HG02981 (cell line): Measurements from ENCODE around the gene TGM3.

Source experiments
- ATAC-seq: cut with Tn5 transposase; IDR thresholded peaks from one replicate; pipeline ENCODE4 v1.9.1; 2021; ENCODE audit warnings: mild to moderate bottlenecking, moderate library complexity; ENCODE audit not compliant: unreplicated experiment

The TGM3 gene

DNA sequence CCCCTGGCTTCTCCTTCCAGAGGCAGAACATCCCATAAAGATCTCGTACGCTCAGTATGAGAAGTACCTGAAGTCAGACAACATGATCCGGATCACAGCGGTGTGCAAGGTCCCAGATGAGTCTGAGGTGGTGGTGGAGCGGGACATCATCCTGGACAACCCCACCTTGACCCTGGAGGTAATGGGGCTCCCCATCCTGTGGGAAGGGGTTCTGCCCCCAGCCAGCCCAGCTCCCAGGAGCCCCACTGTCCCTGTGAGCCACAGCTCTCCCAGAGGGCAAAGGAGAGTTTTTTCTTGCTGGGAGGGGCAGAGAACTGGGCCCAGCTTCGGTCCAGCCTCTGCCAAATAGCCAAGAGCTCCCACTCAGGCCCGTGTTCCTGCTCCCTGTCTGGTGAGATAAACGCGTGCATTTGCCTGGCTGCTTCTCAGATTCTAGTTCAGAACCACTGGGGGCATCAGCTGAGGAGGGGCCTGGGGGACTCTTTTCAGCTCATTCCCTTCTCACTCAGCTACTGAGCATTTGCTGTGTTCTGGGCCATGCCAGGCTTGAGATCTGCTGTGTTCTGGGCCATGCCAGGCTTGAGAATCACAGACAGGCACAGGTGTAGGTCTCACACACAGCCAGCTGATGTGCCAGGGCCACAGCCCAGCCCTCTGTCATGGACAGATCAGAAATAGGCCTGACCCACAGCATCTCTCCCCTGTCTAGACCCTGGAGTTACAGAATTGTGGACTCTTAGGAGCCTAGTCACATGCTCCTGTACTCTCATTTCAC lies 39.5 kb downstream of the TGM3 start:
- no peak for ATAC-seq

DNA sequence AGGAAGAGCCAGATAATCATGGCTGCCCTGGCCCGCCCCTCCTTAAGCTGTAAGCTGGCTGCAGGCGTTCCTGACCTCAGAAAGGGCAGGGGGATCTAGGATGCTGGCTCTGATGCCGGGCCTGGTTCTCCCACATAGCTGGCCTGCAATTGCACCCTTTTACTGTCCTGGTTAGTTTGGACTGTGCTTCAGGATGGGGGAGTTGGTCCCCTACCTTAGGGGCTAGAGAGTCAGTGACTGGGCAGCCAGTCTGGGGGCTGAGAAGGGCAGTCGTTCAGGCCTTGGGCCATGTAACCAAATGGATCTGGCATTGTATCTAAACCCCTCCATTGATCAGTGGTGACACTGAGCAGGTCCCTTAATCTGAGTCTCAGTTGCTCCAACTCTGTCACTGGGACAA lies 40.7 kb downstream of the TGM3 start:
- no peak for ATAC-seq

DNA sequence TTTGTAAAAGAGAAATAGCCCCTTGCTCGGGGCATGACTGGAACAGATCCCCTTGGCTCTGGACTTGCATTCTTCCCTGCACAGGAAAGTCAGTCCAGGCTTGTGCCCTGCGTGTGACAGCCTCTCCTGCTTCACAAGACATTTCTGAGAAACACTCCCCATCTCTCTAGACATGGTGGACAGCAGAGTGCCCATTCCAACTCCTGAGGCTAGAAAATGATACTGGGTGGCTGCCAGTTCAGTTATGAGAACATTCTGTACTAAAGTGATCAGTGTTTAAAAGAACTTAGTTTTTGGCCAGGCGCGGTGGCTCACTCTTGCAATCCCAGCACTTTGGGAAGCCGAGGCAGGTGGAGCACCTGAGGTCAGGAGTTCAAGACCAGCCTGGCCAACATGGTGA lies 41.3 kb downstream of the TGM3 start:
- ATAC-seq = no peak

DNA sequence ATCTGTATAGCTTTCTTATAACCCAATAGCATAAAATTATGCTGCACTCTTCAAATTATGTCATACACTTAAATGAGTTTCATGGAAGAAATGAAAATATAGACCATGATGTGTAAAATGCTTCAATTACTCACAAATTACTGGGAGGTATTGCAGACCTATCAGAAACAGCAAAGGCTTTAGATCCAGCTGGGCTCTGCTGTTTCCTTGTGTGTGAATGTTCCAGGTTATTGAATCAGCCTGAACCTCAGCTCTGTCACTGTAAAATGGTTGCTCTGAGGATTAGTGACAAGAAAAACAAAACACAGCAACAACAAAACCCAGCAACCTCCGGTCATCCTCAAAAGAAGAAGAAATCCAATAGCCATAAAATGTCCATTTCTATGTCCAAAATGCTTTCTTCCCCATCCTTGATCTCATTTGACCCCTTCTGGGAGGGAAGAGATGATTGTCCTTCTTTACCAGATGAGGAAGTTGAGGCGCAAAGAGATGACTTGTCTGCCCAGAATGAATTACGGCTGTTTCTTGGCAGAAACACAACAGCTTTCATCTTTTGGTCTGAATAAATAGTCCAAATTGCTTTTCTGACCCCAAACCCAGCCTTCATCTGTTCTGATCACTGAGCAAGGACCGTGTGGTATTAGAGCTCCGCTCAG lies 42.7 kb downstream of the TGM3 start:
- ATAC-seq = no peak

DNA sequence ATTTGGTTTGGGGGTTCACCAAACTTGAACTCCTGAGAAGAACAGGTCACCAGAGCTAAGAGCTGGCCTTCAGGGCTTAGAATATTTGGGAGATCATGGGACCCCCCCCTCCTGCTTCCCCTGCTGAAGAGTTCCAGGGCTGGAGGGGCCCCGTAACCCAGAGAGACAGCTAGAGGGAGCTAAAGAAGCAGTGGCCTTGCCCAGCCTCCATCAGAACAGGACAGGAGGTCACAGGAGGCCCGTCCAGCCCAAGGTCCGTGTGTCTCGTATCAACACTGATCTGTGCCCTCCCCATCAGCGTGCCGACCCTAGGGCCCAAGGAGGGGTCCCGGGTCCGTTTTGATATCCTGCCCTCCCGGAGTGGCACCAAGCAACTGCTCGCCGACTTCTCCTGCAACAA lies 44.3 kb downstream of the TGM3 start:
- ATAC-seq = no peak

DNA sequence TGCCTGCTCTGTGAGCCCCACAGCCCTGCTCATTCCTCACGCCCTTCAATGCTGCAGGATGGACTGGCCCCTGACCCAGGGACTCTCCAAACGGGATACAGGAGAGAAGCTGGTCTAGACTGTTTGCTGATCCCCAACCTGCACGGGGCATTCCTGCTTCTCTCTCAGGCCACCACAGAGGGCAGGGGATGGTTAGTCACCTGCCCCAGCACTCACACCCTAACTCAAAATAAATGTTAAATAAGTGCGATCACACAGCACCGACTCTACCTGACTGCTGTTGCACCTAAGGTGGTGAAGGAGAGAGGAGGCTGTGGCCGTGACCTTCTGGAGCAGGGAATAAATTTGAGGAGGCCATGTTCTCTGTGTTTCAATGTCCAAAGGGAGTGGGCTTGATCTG lies 45.0 kb downstream of the TGM3 start:
- ATAC-seq = no peak

DNA sequence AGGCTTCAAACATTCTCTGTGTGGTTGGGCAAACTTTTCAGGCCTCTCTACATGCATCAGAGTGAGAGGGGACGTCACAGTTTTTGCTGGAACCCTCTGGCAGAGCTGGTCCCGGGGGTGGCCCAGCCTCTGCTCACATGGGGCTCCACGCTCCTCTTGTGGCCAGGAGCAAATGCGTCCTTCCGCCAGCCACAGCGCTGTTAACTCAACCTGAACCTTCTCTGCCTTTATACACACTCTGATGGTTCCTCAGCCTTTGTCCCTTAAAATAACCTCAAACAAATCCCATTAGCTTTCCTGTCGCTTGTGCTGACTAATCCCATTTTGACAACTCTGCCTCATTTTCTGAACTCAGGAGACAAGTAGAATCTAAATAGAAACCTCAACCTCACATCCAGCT lies 45.5 kb downstream of the TGM3 start:
- no peak for ATAC-seq

DNA sequence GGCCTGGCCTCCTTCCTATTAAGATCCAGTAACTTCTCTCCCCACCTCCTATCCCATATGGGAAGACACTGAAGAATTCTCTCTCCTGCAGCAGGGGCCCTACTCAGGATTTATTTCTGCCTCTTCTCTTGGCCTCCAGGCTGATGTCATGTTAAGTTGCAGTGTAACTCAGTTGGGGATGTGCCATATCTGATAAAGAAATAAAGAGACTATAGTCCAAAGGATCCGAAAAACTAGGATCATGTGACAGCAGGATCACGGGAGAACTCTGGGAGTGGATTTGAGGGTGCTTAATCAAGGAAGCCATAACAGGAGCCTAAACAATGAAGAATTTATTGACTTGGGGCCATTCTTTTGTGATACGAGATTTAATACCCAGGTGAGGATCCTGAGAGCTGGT lies 46.4 kb downstream of the TGM3 start:
- ATAC-seq = no peak

DNA sequence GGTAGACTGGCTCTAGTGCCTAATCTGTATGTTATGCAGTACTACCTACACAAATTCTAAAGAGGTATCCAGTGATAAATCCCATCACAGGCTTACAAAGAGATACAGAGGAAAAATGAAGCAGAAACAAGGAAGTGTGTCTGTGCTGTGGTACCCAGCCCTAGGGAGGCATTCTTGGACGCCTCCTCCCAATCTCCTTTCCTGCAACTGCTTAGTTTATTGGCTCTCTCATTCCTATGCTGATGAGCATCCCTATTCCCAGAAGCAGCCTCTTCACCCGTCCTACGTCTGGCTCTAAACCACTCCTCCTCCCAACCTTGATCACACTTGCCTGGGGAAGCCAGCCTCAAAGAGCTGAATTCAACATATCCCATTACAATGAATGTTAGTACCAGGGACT lies 50.4 kb downstream of the TGM3 start:
- no peak for ATAC-seq

DNA sequence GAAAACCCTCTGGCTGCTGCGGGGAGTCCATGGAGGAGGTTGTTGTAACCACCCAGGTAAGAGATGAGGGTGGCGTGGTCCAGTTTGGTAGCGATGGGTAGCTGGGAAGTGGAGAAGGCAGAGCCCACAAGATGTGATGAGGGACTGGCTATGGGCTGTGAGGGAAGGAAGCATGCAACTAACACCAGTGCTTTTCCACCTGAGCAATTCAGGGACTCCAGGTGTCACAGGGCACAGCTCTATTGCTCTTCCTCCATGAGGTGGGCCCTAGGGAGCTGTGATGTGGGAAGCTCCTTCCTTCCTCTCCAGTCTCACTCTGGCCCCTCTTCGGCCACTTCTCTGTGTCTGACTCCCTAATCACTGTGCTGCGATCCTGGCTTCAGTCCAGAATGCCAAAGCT lies 52.5 kb downstream of the TGM3 start:
- ATAC-seq = no peak

DNA sequence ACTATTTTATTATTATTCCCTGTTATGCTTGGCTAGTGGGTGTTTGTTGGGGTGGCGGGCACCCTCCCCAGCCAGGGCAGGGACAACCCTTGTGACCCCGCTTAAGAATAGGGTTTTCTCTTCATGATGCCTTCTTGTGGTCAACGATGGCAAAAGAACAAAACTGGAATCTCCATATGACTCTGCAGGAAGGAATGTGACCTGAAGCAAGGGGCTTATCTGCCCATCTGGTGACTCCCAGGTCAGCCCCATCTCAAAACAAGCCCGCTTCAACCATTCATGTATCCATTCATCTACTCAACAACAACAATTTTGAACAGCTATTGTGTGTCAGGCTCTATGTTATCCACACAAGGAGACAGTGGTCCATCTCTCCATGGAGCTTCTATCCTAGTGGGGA lies 54.0 kb downstream of the TGM3 start:
- no peak for ATAC-seq

DNA sequence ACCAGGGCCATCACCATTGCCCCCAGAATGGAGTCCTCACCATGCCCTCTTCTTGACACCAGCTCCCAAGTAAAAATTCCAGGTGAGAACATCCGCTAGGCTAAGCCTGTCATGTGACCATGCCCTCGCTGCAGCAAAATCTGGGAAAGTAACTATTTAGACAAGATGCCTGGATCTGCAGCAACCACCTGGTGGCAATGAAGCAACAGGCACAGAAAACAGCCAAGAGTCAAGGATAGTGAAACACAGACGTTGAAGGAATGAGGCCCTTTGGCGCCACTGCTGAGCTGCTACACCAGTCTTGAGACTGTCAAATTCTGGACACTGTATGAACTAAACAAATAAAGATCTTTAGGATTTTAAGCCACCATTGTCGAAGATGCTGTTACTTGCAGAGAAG lies 54.8 kb downstream of the TGM3 start:
- ATAC-seq = no peak

DNA sequence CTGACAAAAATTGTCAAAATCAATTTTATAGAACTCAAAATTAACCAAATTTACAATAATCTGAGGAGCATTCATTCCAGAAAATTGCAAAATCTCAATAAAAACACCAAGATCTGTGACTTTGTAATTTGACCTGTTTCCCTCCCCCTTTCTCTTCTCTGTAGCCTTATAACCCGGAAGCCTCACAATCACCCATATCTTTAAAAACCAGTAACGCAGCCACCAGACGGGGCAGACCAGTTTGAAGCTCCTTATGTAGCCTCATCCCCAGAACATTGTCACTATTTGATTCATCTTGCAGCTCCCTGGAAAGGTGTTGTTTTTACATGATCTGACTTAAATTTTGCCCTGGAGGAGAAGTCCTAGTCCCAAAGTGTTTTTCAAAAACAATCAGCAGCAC lies 57.4 kb downstream of the TGM3 start:
- ATAC-seq = no peak

DNA sequence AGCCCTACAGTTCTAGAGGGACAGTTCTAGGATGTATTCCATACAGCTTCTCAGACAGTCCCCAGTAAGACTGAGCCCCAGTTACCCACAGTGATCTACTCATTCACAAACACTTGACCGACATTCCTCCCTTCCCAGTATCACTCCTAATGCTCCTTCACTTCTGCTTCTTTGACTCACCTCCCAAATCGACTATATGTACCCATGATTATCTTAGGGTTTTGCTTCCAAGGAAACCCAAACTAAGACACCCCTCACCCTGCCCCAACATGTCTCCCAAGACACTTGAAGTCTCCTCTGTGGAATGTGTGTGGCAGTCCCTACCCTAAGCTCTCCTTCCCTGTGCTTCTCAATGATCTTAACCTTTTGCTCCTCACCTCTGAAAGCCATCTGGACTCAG lies 61.3 kb downstream of the TGM3 start:
- ATAC-seq = no peak

DNA sequence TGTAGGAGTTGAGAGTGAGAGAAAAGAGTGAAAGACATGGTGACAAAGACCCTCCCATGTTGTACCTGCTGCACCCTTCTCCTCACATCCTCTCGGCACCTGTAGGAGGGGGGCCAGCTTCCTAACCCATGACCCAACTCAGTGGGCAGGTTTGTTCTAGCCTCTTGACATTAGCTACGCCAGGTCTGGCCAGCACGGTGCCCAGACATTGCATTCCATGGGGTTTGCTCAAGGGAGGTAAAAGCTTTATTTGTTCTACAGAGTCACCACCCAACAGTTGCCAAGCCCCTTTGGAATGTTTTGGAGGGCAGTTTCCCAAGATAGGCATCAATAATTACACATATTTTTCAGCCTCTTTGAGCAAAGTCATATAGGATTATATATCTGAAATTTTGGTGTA lies 62.2 kb downstream of the TGM3 start:
- ATAC-seq = no peak

DNA sequence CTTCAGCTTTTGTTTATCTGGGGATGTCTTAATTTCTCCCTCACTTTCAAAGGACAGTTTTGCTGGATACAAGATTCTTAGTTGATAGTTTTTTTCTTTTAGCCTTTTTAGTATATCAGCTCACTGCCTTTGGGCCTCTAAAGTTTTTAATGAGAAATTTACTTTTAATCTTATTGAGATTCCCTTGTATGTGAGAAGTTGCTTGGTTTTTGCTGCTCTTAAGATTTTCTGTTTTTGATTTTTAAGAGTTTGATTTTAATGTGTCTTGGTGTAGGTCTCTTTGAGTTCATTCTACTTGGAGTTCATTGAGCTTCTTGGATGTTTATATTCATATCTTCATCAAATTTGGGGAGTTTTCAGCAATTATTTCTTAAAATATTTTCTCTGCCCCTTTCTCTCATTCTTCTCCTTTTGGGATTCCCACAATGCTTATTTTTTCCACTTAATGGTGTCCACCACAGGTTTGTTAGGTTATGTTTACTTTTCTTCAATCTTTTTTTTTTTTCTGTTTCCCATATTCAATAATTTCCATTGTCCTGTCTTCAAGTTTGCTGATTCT lies 65.3 kb downstream of the TGM3 start:
- no peak for ATAC-seq

DNA sequence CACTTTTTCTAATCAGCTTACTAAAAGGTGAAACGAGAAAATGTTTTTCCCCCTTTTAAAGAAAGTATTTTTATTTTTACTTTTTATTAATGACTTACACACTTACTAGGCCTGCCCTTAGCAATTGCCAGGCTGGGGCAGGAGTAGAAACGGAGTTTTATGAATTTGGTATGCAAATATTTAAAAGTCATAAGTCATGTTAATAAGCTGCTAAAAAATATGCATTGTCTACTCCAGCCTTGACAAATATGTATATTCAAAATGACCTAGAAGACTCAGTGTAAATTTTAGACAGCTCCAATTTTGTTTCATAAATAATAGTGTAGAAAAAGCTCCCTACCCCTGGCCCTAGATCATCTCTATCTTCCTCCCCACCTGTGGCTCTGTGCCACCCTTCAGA lies 67.4 kb downstream of the TGM3 start:
- ATAC-seq = no peak

DNA sequence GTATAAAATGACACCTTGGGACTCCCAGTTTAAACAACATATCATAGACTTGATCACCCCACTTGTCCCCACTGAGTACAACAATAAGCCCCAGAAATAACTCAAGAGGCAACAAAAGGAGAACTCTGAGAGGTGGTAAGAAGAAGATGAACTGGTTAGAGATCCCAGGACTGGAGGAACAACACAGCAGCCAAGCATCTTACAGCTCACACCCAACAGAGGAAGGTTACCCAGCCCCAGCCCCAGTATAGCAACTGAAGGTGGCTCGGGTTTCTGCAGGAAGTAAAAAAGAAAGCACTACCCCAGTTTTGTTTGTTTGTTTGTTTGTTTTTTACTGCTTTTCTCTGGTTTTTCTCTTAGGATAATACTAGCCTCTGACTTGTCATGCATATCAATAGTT lies 67.8 kb downstream of the TGM3 start:
- ATAC-seq = no peak

DNA sequence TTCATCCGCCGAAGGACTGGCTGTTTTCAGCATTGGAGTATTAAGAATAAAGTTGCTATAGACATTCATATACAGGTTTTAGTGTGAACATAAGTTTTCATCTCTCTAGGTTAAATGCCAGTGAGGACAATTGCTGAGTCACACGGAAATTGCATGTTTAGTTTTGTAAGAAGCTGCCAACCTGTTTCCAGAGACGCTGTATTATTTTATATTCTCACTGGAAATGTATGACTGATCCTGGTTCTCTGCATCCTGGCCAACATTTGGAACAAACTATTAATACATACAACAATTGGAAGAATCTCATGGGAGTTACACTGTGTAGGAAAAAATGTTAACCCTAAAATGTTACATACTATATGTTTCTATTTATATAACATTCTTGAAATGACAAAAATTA lies 68.2 kb downstream of the TGM3 start:
- no peak for ATAC-seq

DNA sequence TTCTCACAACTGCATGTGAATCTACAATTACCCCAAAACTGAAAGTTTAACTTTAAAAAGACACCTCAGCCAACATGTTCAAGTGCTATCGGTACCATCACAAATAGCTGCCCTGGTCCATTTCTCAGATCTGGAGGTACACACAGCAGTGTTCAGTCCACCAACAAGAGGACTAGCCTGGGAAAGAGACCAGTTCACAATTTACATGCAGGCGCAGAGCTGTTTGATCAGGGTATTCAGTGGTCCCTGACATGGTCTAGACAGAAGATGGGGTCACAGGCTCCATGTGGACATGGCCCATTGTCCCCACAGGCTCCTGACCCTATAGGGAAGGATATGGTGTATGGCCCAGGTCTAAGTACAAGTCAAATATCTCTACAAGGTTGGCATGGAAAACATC lies 69.3 kb downstream of the TGM3 start:
- ATAC-seq = no peak

DNA sequence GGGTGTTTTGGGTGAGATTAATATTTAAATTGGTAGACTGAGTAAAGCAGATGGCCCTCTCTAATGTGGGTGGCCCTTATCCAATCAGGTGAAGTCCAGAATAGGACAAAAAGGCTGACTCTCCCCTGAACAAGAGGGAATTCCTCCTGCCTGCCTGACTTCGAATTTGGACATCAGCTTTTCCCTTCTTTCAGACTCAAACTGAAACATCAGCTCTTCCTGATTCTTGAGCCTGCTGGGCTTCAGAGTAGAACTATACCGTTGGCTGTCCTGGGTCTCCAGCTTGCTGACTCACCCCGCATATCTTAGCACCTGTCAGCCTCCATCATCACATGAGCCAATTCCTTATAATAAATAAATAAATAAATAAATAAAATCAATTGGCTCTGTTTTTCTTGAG lies 69.9 kb downstream of the TGM3 start:
- no peak for ATAC-seq

DNA sequence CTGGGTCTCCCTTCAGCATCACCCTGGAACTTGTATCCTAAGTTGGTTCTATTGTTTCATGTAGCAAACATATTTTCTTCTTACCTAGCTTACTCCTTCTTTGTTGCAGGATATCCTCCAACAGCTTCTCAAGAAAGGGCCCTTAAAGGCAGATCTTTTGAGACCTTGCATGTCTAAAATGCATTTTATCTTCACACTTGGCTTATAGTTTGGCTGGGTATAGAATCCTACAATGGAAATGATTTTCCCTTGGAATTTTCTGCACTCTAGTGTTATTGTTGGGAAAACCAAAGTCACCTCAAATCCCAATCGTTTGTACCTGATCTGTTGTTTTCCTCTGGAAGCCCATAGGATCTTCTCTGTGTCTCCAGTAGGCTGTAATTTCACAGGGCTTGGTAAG lies 72.8 kb downstream of the TGM3 start:
- no peak for ATAC-seq

DNA sequence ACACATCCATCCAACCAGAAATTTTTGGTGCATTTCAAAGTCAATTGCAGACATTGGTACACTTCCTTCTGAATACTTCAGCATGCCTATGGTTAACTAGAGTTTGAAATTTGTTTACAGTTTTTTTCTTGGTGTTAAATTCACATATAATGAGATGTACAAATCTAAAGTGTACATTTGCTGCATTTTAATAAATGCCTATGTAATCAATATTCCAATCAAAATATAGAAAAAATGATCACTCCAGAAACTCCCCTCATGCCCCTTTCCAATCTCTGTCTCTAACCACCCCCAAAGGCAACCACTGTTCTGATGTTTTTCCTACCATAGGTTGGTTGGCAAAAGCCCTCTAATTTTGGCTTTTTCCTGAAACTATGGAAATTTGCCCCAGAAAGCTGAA lies 77.3 kb downstream of the TGM3 start:
- no peak for ATAC-seq
